HG03460 (cell line): ENCODE results near the gene CCSER1.

Experiments
- ATAC-seq: cut with Tn5 transposase; IDR thresholded peaks from one replicate; pipeline ENCODE4 v1.9.1; 2021; ENCODE audit not compliant: unreplicated experiment

The CCSER1 gene

GRCh38 chr4:90127223-90127705, at the start of gene CCSER1:
Gene CCSER1, plus strand, starts transcription at chr4:90127394.
- ATAC-seq = peak; percentile 76

- ATAC-seq = no peak
These were observed 48.8 kb upstream of the CCSER1 start for GRCh38 chr4:90078440-90078839.

GRCh38 chr4:90080116-90080515, 47.1 kb upstream of the CCSER1 start:
- no peak for ATAC-seq

- no peak for ATAC-seq
These were observed 45.6 kb upstream of the CCSER1 start for GRCh38 chr4:90081432-90082144.

GRCh38 chr4:90082449-90082848, 44.7 kb upstream of the CCSER1 start:
- no peak for ATAC-seq

GRCh38 chr4:90084277-90084966, 42.8 kb upstream of the CCSER1 start:
- no peak for ATAC-seq

GRCh38 chr4:90084967-90085295, 42.3 kb upstream of the CCSER1 start:
- no peak for ATAC-seq

- ATAC-seq = no peak
These were observed 33.7 kb upstream of the CCSER1 start for GRCh38 chr4:90093526-90093925.

- no peak for ATAC-seq
These were observed 32.2 kb upstream of the CCSER1 start for GRCh38 chr4:90095000-90095399.

- ATAC-seq = peak; percentile 63
These were observed 27.4 kb upstream of the CCSER1 start for GRCh38 chr4:90099812-90100211.

GRCh38 chr4:90103991-90104390, 23.2 kb upstream of the CCSER1 start:
- no peak for ATAC-seq

- ATAC-seq = no peak
These were observed 21.9 kb upstream of the CCSER1 start for GRCh38 chr4:90105274-90105673.

- no peak for ATAC-seq
These were observed 14.5 kb upstream of the CCSER1 start for GRCh38 chr4:90112715-90113114.

GRCh38 chr4:90113881-90114457, 13.2 kb upstream of the CCSER1 start:
- no peak for ATAC-seq

GRCh38 chr4:90118527-90119195, 8.5 kb upstream of the CCSER1 start:
- no peak for ATAC-seq

GRCh38 chr4:90120037-90120436, 7.2 kb upstream of the CCSER1 start:
- no peak for ATAC-seq

GRCh38 chr4:90120815-90121214, 6.4 kb upstream of the CCSER1 start:
- no peak for ATAC-seq

- no peak for ATAC-seq
These were observed 5.4 kb upstream of the CCSER1 start for GRCh38 chr4:90121676-90122354.

GRCh38 chr4:90122355-90122748, 4.8 kb upstream of the CCSER1 start:
- ATAC-seq = no peak

GRCh38 chr4:90124276-90124675, 2.9 kb upstream of the CCSER1 start:
- no peak for ATAC-seq

GRCh38 chr4:90126805-90127204, 389 bp upstream of the CCSER1 start:
- ATAC-seq = no peak
